ENCODE data around the gene HSD17B10.

GRCh38 chrX:53421772-53422085 is 12.4 kb downstream of the HSD17B10 start:
- no peak for TF ChIP-seq POLR2AphosphoS5 (IDR thresholded peaks at IDR 0.05)
- no peak for TF ChIP-seq CTCF (IDR thresholded peaks at IDR 0.05 in 8 of 11, conservative IDR thresholded peaks at IDR 0.05 in 3 of 11)
- TF ChIP-seq POLR2A (IDR thresholded peaks at IDR 0.05) = no peak

Measured in spleen (tissue), 7 donors.